ENCODE results near the gene GCN1. TPM values are rescaled to one million over a fixed set of nuclear protein-coding genes. Genes with fewer than 3 reads are reported as not detected.

Gene GCN1
- total and polyA plus RNA-seq, 4 donors = 39.2 to 53.4 (median 49.3) TPM

DNA sequence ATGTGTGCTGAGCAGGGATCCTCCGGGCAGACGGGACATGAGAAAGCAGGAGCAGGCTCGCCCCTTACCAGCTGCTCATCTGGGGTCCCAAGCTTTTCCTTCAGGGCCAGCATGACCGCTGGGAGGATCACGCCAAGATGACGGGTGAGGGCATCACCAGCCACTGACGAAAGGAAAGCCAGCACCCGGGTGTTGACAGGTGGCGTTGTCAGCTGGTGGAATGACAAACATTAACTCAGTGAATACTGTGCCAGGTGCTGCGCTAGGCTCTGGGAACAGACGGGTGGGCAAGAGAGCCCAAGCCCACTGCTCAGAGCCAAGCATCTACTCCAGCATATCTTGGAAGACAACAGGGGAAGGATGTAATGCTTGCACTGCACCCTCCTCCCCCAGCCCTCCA is 56.7 kb downstream of the GCN1 start:
- DNase-seq (ENCODE audit: low read depth in 4 of 6, low spot score in 6 of 6) = peak in 1 of 6 donors; percentile 31
- 93% methylated on average over 10 of the region's 11 CpGs for WGBS (ENCODE audit: insufficient coverage)
- H3K9me3 ChIP-seq (ENCODE audit: control insufficient read depth, insufficient read depth, low read length) = no peaks in the 10 kb centered on the region
- H3K4me1 ChIP-seq (ENCODE audit: control insufficient read depth, insufficient read depth, low read length) = no peaks in the 10 kb centered on the region
- no peak overlapping the region for H3K4me3 ChIP-seq (ENCODE audit: low read depth, low read length)
- H3K27me3 ChIP-seq (ENCODE audit: control insufficient read depth, insufficient read depth, low read length) = no peaks in the 10 kb centered on the region
- peaks cover 96% of the 10 kb centered on the region for H3K36me3 ChIP-seq (ENCODE audit: control insufficient read depth, insufficient read depth, low read length)
- H3K27ac ChIP-seq (ENCODE audit: low read depth, low read length) = no peak overlapping the region

DNA sequence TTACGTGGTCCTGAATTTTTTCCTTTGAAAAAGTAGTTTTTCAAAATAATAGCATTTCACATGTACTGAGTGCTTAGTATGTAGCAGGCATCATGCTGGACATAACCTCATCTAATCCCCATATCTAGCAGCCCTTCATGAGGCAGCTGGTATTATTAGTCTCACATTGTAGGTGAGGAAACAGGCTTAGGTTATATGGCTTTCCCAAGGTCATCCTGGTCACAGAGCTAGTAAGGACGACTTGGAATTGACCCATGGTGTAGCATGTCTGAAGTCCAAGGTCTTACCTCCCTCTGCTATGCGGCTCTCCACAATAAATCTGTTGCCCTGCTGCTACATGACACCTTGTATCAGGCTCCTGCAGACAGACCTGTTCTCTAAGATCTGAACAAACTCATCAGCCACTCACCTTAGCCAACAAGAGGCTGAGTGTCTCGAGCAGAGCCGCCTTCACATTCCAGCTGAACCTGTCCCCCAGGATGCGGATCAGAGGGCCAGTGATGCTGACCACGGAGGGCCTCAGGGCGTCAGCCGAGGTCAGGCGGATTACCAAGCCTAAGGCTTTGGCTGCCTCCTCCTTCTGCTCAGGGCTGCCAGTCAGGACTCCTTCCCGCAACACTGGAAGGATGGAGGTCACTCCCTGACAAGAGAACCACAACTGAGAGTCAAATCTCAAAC is 58.3 kb downstream of the GCN1 start:
- Histone ChIP-seq H3K9me3 (ENCODE audit: control insufficient read depth, insufficient read depth, low read length) (no peaks in the 10 kb centered on the region), H3K27ac (ENCODE audit: low read depth, low read length) (no peak overlapping the region), H3K36me3 (ENCODE audit: control insufficient read depth, insufficient read depth, low read length) (peaks cover 96% of the 10 kb centered on the region), H3K27me3 (ENCODE audit: control insufficient read depth, insufficient read depth, low read length) (no peaks in the 10 kb centered on the region), H3K4me1 (ENCODE audit: control insufficient read depth, insufficient read depth, low read length) (no peaks in the 10 kb centered on the region), H3K4me3 (ENCODE audit: low read depth, low read length) (no peak overlapping the region)
- DNase-seq (ENCODE audit: low read depth in 4 of 6, low spot score in 6 of 6) = no peak
- 91% methylated on average over 9 of the region's 11 CpGs for WGBS (ENCODE audit: insufficient coverage)

DNA sequence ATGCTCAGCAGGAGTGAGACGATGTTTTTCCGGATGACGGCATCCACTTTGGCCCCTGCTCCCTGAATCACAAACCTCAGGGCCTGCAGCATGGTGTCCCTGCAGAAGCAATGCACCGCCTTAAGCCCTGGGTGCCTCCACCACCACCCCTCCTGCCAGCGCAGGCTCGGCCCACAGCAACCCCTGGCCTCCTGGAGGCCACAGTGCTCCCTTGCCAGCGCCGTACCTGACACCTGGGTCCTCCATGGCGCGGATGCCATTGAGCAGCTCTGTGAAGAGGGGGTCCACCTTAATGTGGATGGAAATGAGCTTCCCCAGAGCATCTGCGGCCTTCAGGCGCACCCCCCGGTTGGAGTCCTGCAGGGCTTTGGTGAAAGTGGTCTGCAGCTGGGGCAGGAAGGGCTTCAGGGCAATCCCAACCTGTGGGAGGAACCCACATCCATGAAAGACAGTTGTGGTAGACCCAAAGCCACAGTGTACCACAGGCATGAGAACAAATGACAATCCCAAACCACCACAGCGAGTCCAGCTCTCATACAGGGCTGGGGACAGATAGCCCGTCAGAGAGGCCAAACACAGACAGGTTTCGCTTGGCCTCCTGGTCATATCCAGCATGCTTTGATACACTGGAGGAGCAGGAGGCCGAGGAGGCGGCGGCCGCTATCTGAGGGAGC is 60.1 kb downstream of the GCN1 start:
- H3K4me1 ChIP-seq (ENCODE audit: control insufficient read depth, insufficient read depth, low read length) = no peaks in the 10 kb centered on the region
- no peak overlapping the region for H3K4me3 ChIP-seq (ENCODE audit: low read depth, low read length)
- no peak for DNase-seq (ENCODE audit: low read depth in 4 of 6, low spot score in 6 of 6)
- H3K36me3 ChIP-seq (ENCODE audit: control insufficient read depth, insufficient read depth, low read length) = peaks cover 98% of the 10 kb centered on the region
- H3K9me3 ChIP-seq (ENCODE audit: control insufficient read depth, insufficient read depth, low read length) = no peaks in the 10 kb centered on the region
- WGBS (ENCODE audit: insufficient coverage) = 96% methylated on average over 20 of the region's 20 CpGs
- H3K27me3 ChIP-seq (ENCODE audit: control insufficient read depth, insufficient read depth, low read length) = no peaks in the 10 kb centered on the region
- H3K27ac ChIP-seq (ENCODE audit: low read depth, low read length) = no peak overlapping the region

DNA sequence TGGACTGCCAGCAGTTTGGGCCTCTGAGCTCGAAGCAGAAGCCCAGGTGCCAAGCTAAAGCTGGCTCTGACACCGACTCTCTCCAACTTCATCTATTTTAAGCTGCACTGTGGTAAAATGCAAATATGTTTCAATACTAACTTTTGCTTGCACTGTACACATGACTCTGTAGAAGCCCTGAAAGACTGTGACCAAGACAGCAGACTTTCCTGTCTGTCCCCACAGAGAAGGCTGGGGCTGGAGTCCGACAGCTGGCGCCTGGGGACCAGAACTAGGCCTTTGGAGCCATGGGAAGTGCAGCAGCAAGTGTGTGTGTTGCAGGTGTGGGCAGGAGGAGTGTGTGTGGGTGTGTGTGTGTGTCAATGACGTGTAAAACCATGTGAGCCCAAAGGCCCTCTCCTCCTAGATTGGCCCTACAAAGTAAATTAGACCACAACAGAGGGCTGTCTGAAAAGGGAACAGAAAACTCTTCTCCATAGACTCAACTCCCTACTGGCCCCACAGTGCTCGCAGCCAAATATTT is 61.6 kb downstream of the GCN1 start:
- Histone ChIP-seq H3K9me3 (ENCODE audit: control insufficient read depth, insufficient read depth, low read length) (no peaks in the 10 kb centered on the region), H3K27ac (ENCODE audit: low read depth, low read length) (no peak overlapping the region), H3K4me1 (ENCODE audit: control insufficient read depth, insufficient read depth, low read length) (no peaks in the 10 kb centered on the region), H3K36me3 (ENCODE audit: control insufficient read depth, insufficient read depth, low read length) (peaks cover 98% of the 10 kb centered on the region), H3K27me3 (ENCODE audit: control insufficient read depth, insufficient read depth, low read length) (no peaks in the 10 kb centered on the region), H3K4me3 (ENCODE audit: low read depth, low read length) (no peak overlapping the region)
- WGBS (ENCODE audit: insufficient coverage) = 94% methylated on average over 2 of the region's 6 CpGs
- no peak for DNase-seq (ENCODE audit: low read depth in 4 of 6, low spot score in 6 of 6)

DNA sequence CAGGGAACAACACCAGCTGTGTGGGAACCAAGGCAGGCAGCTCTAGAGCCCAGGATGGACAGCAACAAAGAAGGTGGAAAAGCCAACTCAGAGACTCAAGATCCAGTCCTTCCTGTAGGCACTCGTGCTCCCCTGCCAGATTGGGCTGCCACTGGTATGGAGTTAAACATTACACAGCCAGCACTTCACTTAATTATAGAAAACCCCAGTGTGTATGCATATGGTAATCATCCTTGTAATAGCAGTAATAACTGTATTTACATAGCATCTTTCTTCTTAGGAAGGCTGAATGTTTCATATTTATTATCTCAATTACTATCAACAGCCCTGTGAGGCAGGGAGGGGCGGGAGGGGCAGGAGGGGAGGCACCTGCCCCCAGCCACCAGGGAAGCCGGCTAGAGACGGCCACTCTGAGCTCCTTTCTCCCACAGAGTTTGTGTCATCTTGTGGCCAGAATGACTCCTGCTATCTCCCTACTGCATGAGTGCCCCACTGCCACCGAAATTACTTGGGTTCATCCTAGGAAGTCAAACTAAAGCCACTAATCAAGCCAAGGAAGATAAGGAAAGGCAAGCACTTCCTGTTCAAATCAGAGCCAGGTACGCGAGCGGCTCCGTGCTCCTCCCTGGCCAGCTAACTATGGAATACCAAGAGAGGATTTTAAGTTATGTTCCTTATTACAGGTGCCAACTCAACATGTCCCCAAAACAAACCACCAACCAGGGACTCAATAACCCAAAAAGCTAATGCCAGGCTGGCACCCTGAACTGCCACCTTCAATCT is 62.3 kb downstream of the GCN1 start:
- 84% methylated on average over 4 of the region's 9 CpGs for WGBS (ENCODE audit: insufficient coverage)
- Histone ChIP-seq H3K4me3 (ENCODE audit: low read depth, low read length) (no peak overlapping the region), H3K27me3 (ENCODE audit: control insufficient read depth, insufficient read depth, low read length) (no peaks in the 10 kb centered on the region), H3K4me1 (ENCODE audit: control insufficient read depth, insufficient read depth, low read length) (no peaks in the 10 kb centered on the region), H3K9me3 (ENCODE audit: control insufficient read depth, insufficient read depth, low read length) (no peaks in the 10 kb centered on the region), H3K36me3 (ENCODE audit: control insufficient read depth, insufficient read depth, low read length) (peaks cover 98% of the 10 kb centered on the region), H3K27ac (ENCODE audit: low read depth, low read length) (no peak overlapping the region)
- peak in 1 of 6 donors; percentile 46 for DNase-seq (ENCODE audit: low read depth in 4 of 6, low spot score in 6 of 6)

DNA sequence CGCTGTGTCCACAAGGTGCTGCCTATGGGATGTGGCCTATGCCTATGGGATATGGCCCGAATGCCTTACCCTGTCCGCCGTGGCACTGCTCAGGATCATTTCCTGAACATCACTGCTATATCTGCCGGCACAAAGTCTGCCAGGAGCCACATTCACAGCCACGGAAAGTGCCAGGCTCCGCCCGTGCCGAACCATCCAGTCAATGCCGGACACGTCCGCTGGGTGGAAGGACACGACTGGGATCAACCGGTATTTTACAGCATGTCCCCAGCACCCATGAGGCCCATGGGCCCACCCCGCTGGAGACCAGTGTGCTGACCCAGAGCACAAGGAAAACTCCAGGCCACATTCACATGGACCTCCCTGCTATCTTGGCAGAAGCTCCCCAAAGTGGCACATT is 63.4 kb downstream of the GCN1 start:
- H3K9me3 ChIP-seq (ENCODE audit: control insufficient read depth, insufficient read depth, low read length) = no peaks in the 10 kb centered on the region
- no peak overlapping the region for H3K4me3 ChIP-seq (ENCODE audit: low read depth, low read length)
- peaks cover 92% of the 10 kb centered on the region for H3K36me3 ChIP-seq (ENCODE audit: control insufficient read depth, insufficient read depth, low read length)
- DNase-seq (ENCODE audit: low read depth in 4 of 6, low spot score in 6 of 6) = no peak
- 97% methylated on average over 15 of the region's 15 CpGs for WGBS (ENCODE audit: insufficient coverage)
- no peaks in the 10 kb centered on the region for H3K4me1 ChIP-seq (ENCODE audit: control insufficient read depth, insufficient read depth, low read length)
- no peaks in the 10 kb centered on the region for H3K27me3 ChIP-seq (ENCODE audit: control insufficient read depth, insufficient read depth, low read length)
- H3K27ac ChIP-seq (ENCODE audit: low read depth, low read length) = no peak overlapping the region

DNA sequence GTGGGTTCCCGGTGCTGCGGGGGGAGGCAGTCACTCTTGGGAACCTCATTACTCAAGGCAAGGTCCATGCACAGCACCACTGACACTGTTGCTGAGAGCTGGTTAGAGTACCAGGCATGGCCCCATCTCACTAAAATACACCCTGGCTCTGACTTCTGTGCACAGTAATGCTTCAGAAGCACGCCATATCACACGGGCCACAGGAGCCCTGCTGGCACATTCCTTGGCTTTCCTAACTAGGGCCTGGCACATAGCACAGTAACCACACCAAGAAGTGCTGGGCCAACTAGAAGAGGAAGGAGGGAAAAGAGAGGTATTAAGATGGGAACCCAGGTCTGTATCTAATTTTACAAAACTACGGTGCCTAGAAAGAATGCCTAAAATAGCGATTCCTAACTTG is 64.5 kb downstream of the GCN1 start:
- Histone ChIP-seq H3K4me3 (ENCODE audit: low read depth, low read length) (no peak overlapping the region), H3K4me1 (ENCODE audit: control insufficient read depth, insufficient read depth, low read length) (no peaks in the 10 kb centered on the region), H3K27me3 (ENCODE audit: control insufficient read depth, insufficient read depth, low read length) (no peaks in the 10 kb centered on the region), H3K27ac (ENCODE audit: low read depth, low read length) (no peak overlapping the region), H3K9me3 (ENCODE audit: control insufficient read depth, insufficient read depth, low read length) (no peaks in the 10 kb centered on the region), H3K36me3 (ENCODE audit: control insufficient read depth, insufficient read depth, low read length) (peaks cover 85% of the 10 kb centered on the region)
- DNase-seq (ENCODE audit: low read depth in 4 of 6, low spot score in 6 of 6) = no peak
- WGBS (ENCODE audit: insufficient coverage) = 97% methylated on average over 6 of the region's 6 CpGs

DNA sequence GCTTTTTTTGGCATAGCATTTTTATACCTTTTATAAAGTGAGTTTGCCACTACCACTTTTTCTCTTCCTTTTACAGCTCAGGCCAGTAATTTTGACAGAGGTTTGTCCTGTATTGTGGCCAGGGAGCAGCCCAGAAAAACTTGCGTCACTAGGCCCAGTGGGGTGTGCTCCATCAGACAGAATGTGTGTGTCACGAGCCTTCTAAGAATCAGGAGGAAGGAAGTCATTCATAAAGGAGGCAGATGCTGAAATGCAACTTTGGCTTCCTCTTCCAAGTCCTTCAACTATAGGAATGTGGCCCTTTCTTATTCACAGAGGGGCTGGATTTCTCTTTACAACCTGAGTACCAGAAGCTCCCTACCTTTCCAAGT is 67.9 kb downstream of the GCN1 start:
- WGBS (ENCODE audit: insufficient coverage) = 90% methylated on average over 2 of the region's 2 CpGs
- no peaks in the 10 kb centered on the region for H3K9me3 ChIP-seq (ENCODE audit: control insufficient read depth, insufficient read depth, low read length)

DNA sequence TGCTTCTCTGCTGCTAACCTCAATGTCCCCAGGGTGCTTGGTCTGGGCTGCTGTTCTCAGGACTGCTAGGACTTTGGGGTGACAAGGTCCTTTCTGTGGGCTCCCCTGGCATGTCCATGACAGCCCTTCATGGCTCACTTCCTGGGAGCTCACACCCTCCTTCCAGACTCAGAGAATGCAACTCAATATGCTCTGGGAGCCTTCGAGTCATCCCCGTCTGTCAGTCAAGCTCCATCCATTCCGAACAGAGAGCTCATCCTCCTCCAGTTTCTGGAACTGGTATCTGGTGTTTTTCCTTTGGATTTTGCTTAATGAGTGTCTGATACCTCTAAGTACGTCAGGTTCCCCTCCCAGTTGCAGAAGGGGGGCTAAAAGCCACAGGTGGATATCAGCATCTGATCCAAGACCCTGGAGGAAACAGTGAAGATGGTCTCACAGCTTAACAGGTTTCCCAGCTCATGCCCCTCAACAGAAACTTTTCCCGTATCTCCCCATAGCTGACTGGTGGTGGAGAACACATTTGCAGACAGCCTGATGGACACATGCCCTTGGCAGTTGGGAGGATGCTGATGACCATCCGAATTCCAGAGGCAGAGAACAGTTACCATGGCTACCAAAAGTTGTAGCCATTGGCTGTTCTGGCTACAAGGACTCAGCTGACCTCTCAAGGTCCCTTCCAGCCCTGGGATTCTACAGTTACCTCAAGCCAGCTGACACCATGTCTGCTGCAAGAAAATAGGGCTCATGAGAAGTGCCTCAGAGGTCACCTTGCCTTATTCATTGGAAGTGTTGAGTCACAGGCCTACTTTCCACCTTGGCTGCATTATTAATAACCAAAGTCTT is 68.5 kb downstream of the GCN1 start:
- H3K36me3 ChIP-seq (ENCODE audit: control insufficient read depth, insufficient read depth, low read length) = peaks cover 46% of the 10 kb centered on the region
- H3K9me3 ChIP-seq (ENCODE audit: control insufficient read depth, insufficient read depth, low read length) = no peaks in the 10 kb centered on the region
- 71% methylated on average over 4 of the region's 6 CpGs for WGBS (ENCODE audit: insufficient coverage)
- H3K4me1 ChIP-seq (ENCODE audit: control insufficient read depth, insufficient read depth, low read length) = no peaks in the 10 kb centered on the region
- H3K27me3 ChIP-seq (ENCODE audit: control insufficient read depth, insufficient read depth, low read length) = no peaks in the 10 kb centered on the region
- H3K4me3 ChIP-seq (ENCODE audit: low read depth, low read length) = no peak overlapping the region
- peak overlapping the region; percentile 15 for H3K27ac ChIP-seq (ENCODE audit: low read depth, low read length)
- no peak for DNase-seq (ENCODE audit: low read depth in 4 of 6, low spot score in 6 of 6)

More for the DNA sequence above, 67.9 kb downstream of the GCN1 start:
- Histone ChIP-seq H3K27ac (ENCODE audit: low read depth, low read length) (peak overlapping the region; percentile 15), H3K4me1 (ENCODE audit: control insufficient read depth, insufficient read depth, low read length) (no peaks in the 10 kb centered on the region), H3K27me3 (ENCODE audit: control insufficient read depth, insufficient read depth, low read length) (no peaks in the 10 kb centered on the region), H3K36me3 (ENCODE audit: control insufficient read depth, insufficient read depth, low read length) (peaks cover 52% of the 10 kb centered on the region), H3K4me3 (ENCODE audit: low read depth, low read length) (no peak overlapping the region)
- no peak for DNase-seq (ENCODE audit: low read depth in 4 of 6, low spot score in 6 of 6)

All from spinal cord (tissue), 10 donors.